GM12891 (cell line): Measurements from ENCODE around the gene MAP3K1.
A peak's percentile ranks its signal among the peaks of the same experiment; 100 is the strongest.

Source experiments
- DNase-seq: peaks from one replicate; pipeline ENCODE4 v3.0.0; 2011; ENCODE audit warnings: low spot score; ENCODE audit not compliant: insufficient read length
- FAIRE-seq: peaks from 2 replicates; lab custom pipeline; 2011; peaks lifted over from hg19 to GRCh38; lab: Jason Lieb, UNC
- PAX5 ChIP-seq: IDR thresholded peaks from 2 replicates; pipeline ENCODE4 v1.6.1; 2011; ENCODE audit warnings: low read length, moderate library complexity, mild to moderate bottlenecking; ENCODE audit not compliant: insufficient read depth, severe bottlenecking
- POLR2A ChIP-seq: IDR thresholded peaks from 2 replicates; pipeline ENCODE4 v1.6.1; 2011; ENCODE audit warnings: low read depth, low read length, control low read depth
- POLR2AphosphoS5 ChIP-seq: IDR thresholded peaks from 2 replicates; pipeline ENCODE4 v1.6.1; 2011; ENCODE audit warnings: low read depth, low read length, control low read depth
- POU2F2 ChIP-seq: IDR thresholded peaks from 2 replicates; pipeline ENCODE4 v1.6.1; 2011; ENCODE audit warnings: low read depth, mild to moderate bottlenecking, control low read depth, low read length, moderate library complexity
- SPI1 ChIP-seq: IDR thresholded peaks from 2 replicates; pipeline ENCODE4 v1.6.1; 2011; ENCODE audit warnings: low read depth, low read length, control low read depth
- TAF1 ChIP-seq: IDR thresholded peaks from 2 replicates; pipeline ENCODE4 v1.6.1; 2011; ENCODE audit warnings: low read depth, low read length, control low read depth

MAP3K1 gene

DNA sequence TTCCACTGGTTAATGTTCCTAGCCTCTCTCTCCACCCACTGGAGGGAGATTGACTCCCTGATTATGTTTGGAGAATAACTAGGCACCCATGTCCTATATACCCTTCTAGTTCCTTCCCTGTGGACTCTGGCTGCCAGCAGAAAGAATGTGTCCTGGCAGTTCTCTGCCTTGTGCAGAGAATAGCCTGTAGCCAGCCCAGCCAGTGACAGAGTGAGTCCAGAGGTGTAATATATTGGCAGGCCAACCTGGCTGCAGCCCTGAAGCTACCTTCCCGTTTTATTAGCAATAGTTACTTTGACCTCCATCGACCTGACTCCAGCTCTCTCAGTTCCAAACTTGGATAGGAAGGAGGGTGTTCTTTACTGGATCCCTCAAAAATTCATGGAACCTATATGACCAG is 102.2 kb downstream of the MAP3K1 start:
- no peak for FAIRE-seq
- TF ChIP-seq POU2F2 = no peak
- no peak for TF ChIP-seq POLR2AphosphoS5
- no peak for TF ChIP-seq SPI1
- TF ChIP-seq TAF1 = no peak
- no peak for TF ChIP-seq PAX5
- TF ChIP-seq POLR2A = no peak
- no peak for DNase-seq

DNA sequence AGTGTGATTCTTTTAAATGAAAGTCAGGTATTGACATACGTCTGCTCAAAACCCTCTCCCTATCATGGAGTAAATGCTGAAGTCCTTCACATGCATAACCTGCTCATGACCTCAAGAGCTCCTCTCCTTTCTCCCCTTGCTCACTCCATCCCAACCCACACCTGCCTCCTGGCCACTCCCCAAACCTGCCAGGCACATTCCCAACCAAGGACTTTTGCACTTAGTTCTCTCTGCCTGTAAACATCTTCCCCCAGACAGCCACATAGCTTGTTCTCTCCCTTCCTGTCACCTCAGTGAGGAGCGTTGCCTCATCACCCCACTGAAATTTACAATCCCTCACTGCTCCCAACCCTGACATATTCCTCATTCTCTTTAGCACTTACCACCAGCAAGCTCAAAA is 102.7 kb downstream of the MAP3K1 start:
- FAIRE-seq (no peak), DNase-seq (no peak)
- TF ChIP-seq POU2F2 (no peak), PAX5 (no peak), POLR2AphosphoS5 (no peak), POLR2A (no peak), TAF1 (no peak), SPI1 (no peak)

DNA sequence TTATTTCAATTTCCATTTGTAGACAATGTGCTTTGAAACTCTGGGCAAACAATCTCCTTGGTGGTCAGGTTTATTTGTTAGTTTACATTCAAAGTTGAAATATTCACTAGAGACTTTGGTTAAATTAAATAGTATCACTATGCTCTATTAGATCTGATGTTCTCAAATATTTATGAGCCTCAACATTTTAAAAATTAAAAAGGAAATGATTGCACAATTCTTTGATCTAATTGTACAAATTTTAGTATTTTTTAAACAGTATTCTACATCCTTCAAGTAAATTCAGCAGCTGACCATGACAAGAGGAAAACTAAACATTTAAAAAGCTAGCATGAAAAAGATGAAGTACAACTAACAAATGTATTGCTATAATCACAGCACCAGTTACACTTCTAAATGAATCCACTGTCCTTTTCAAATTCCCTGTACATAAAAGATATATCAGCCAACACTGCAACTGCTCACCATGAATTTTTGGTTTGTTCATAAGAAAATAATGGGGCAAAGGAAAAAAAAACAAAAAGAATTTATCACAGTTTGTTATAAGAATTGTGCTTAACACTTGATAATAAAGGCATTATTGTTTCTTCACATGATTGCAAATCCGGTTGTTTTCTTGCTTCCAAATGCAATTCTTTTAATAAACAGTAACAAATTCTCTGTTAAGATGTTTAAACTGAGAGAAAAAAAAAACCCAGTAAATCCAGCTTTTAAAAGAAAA is 104.8 kb downstream of the MAP3K1 start:
- TF ChIP-seq POLR2AphosphoS5 = no peak
- TF ChIP-seq PAX5 = no peak
- no peak for TF ChIP-seq SPI1
- no peak for TF ChIP-seq TAF1
- TF ChIP-seq POLR2A = no peak
- no peak for TF ChIP-seq POU2F2
- DNase-seq (no peak), FAIRE-seq (no peak)

DNA sequence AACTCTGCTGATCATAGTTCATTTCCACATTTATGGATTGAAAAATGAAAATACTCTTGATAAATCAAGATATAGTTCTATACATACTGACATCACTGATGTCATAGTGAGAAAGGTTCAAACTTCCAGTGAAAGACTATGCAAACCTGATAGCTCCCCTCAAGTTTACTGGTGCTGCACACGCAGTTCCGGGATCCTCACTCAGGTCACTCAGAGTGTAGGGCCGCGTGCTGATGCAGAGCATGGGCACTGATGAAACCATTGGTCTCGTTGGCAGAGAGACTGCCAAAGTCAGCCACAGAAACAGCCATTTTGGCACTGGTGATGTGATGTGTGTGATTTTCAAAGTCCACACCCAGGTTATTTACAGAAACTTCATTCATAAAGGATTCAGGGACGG is 107.6 kb downstream of the MAP3K1 start:
- no peak for FAIRE-seq
- DNase-seq = no peak
- TF ChIP-seq POLR2AphosphoS5 (no peak), SPI1 (no peak), PAX5 (no peak), TAF1 (no peak), POU2F2 (no peak), POLR2A (no peak)

DNA sequence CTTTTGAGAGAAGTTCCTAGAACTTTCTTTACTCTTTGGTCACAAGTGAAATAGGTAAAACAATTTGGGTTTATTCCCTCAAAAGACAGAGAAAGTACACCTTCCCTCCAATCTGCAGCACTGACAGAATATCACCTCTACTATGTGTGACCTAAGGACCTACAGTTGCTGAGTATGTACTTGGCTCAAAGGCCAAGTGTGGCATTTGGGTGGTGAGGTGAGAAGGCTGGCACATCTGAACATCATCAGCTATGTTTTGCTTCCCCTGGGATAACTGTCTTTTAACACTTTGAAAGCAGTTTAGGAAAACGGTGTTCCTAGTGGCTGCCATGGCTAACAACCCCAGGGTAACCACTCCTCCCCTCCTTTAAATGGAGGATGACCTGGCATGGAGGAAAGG is 119.0 kb downstream of the MAP3K1 start:
- TF ChIP-seq PAX5 = no peak
- TF ChIP-seq POLR2AphosphoS5 = no peak
- DNase-seq (no peak), FAIRE-seq (no peak)

DNA sequence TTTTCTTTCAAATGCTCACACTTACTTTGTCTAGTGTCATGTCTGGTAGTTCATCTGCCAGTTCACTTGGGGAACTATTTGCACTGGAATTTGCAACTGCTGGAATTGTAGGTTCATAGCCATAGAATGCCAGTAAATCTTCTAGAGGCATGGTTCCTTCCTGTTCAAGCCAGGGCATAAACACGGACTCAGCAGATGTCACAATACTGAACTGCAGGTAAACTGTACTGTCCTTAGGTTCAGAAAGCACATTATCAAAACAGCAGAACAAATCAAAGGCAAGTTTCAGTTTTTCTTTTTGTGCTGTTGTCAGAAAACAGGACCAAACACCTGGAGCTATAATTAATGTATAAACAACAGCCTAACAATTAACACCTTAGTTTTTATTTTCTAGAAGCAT is 123.5 kb downstream of the MAP3K1 start:
- FAIRE-seq (no peak), DNase-seq (no peak)
- no peak for TF ChIP-seq SPI1
- no peak for TF ChIP-seq POLR2AphosphoS5
- no peak for TF ChIP-seq POLR2A
- TF ChIP-seq PAX5 = no peak
- no peak for TF ChIP-seq TAF1
- no peak for TF ChIP-seq POU2F2

DNA sequence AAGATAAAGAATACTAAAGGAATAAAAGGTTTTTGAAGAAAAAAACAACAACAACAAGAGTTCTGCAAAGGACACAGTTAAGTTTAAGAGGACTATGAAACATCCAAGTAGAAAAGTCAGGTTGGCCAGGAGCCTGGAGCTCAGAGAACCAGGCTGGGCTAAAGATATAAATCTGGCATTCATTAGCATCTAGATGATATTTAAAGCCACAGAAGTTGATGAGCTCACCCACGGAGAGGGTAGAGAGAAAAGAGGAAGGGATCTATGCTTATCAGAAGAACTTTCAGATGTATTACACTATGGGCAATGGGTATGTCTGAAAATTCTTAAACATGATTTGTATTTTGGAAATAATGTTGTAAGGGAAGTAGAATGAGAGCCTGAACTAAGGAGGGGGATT is 126.6 kb downstream of the MAP3K1 start:
- TF ChIP-seq TAF1 (no peak), SPI1 (peak; percentile 44; the same call in 1 of the 2 replicates), POLR2AphosphoS5 (no peak), POLR2A (no peak), PAX5 (no peak), POU2F2 (no peak)
- FAIRE-seq = no peak
- DNase-seq = no peak
